Esophagus squamous epithelium (tissue), 5 donors: ENCODE measurements around the gene WNT9B. TPM values are rescaled to one million over a fixed set of nuclear protein-coding genes. Genes with fewer than 3 reads are reported as not detected.

Experiments
- DNase-seq: peaks from one replicate; lab custom pipeline; 2025; lab: John Stamatoyannopoulos, UW
- H3K27ac ChIP-seq, 4 donors: fragments of 200-600 bp; sonication (generic); one replicate each; pipeline ENCODE4 v1.5.1; 2016 to 2019; ENCODE audit warnings: mild to moderate bottlenecking in 1 of 4
- H3K27me3 ChIP-seq, 4 donors: fragments of 200-600 bp; sonication (generic); 1 replicate in 3 of 4; 2 replicates in 1 of 4; pipeline versions ENCODE4 v1.5.1 to v1.6.0; 2017 to 2021; ENCODE audit warnings: antibody characterized with exemption in 1 of 4
- H3K36me3 ChIP-seq, 3 donors: fragments of 200-600 bp; sonication (generic); one replicate each; pipeline ENCODE4 v1.5.1; 2016 to 2019
- H3K4me1 ChIP-seq, 3 donors: fragments of 200-600 bp; sonication (generic); one replicate each; pipeline ENCODE4 v1.5.1; 2017 to 2019
- H3K4me3 ChIP-seq, 4 donors: fragments of 200-600 bp; sonication (generic); 1 replicate in 3 of 4; 2 replicates in 1 of 4; pipeline ENCODE4 v1.5.1; 2016 to 2019; ENCODE audit warnings: mild to moderate bottlenecking in 2 of 4, moderate library complexity in 1 of 4
- H3K9me3 ChIP-seq, 3 donors: fragments of 200-600 bp; sonication (generic); one replicate each; pipeline ENCODE4 v1.5.1; 2016 to 2019
- CTCF ChIP-seq, 6 experiments: fragments of 450-650 bp in 4 of 6; fragments of 200-600 bp in 2 of 6; sonication (generic) in 2 of 6; IDR thresholded peaks; one replicate each; pipeline ENCODE4 v1.5.1; 2016 to 2019; ENCODE audit warnings: antibody characterized with exemption in 6 of 6, mild to moderate bottlenecking in 4 of 6, moderate library complexity in 4 of 6
- POLR2A ChIP-seq, 4 donors: fragments of 450-650 bp; IDR thresholded peaks; one replicate each; pipeline ENCODE4 v1.6.1; 2017; ENCODE audit warnings: antibody characterized with exemption in 4 of 4, mild to moderate bottlenecking in 4 of 4, moderate library complexity in 3 of 4
- WGBS, 2 donors: methylation state at CpG; one replicate each; pipeline ENCODE4 v1.1.5; 2018; 5-methylcytosine and 5-hydroxymethylcytosine counted together
- intact Hi-C: fragments of 100-400 bp; cut with DNase I; formaldehyde crosslinking; loops from one replicate; pipeline ENCODE4 v1.15.0; 2022
- total RNA-seq, 4 donors: library from RNA; depleted of rRNA; stranded (reverse); fragments of >200 nt; gene quantifications; one replicate each; pipeline ENCODE4 v1.1.0, GENCODE V29; 2016
- donor health status: DM: yes; HTN: yes; CAD: no.

The WNT9B gene
- total RNA-seq, 4 donors from 2014 or later, result 0.19 to 0.26 TPM; not detected in 2

- H3K27me3 ChIP-seq, result peaks cover 0 to 56% (median 3%) of the 10 kb centered on the region in 4 donors
- WGBS, 2 donors, result 70 to 88% methylated on average over 2 to 8 of the region's 9 CpGs
- no peaks in the 10 kb centered on the region for H3K9me3 ChIP-seq
- no peak for DNase-seq
- no peak overlapping the region for H3K27ac ChIP-seq
- H3K4me1 ChIP-seq, result no peaks in the 10 kb centered on the region
- intact Hi-C loops, result no loop called here
- no peaks in the 10 kb centered on the region for H3K36me3 ChIP-seq
- no peak overlapping the region for H3K4me3 ChIP-seq
- TF ChIP-seq POLR2A (IDR thresholded peaks at IDR 0.05) (no peak), CTCF (IDR thresholded peaks at IDR 0.05) (no peak)
Measured at GRCh38 chr17:46896991-46897390, 45.6 kb downstream of the WNT9B start.

GRCh38 chr17:46898364-46898763 is 47.0 kb downstream of the WNT9B start:
- H3K4me3 ChIP-seq, result no peak overlapping the region
- peaks cover 0 to 49% (median 3%) of the 10 kb centered on the region in 4 donors for H3K27me3 ChIP-seq
- TF ChIP-seq POLR2A (IDR thresholded peaks at IDR 0.05) (no peak), CTCF (IDR thresholded peaks at IDR 0.05) (no peak)
- intact Hi-C loops, result no loop called here
- H3K36me3 ChIP-seq, result no peaks in the 10 kb centered on the region
- H3K4me1 ChIP-seq, result no peaks in the 10 kb centered on the region
- no peaks in the 10 kb centered on the region for H3K9me3 ChIP-seq
- no peak overlapping the region for H3K27ac ChIP-seq
- DNase-seq, result no peak
- WGBS, 2 donors, result 57 to 73% methylated on average over 2 of the region's 2 CpGs

- WGBS, 2 donors, result 85 to 95% methylated on average over 5 of the region's 5 CpGs
- intact Hi-C loops, result no loop called here
- Histone ChIP-seq H3K27me3 (peaks cover 0 to 44% (median 3%) of the 10 kb centered on the region in 4 donors), H3K36me3 (no peaks in the 10 kb centered on the region), H3K4me3 (no peak overlapping the region), H3K9me3 (no peaks in the 10 kb centered on the region), H3K27ac (no peak overlapping the region), H3K4me1 (no peaks in the 10 kb centered on the region)
- no peak for DNase-seq
- TF ChIP-seq POLR2A (IDR thresholded peaks at IDR 0.05) (no peak), CTCF (IDR thresholded peaks at IDR 0.05) (no peak)
Measured at GRCh38 chr17:46898860-46899259, 47.5 kb downstream of the WNT9B start.

- no peak overlapping the region for H3K27ac ChIP-seq
- no peaks in the 10 kb centered on the region for H3K9me3 ChIP-seq
- H3K27me3 ChIP-seq, result peaks cover 0 to 25% (median 0%) of the 10 kb centered on the region in 4 donors
- H3K4me1 ChIP-seq, result no peaks in the 10 kb centered on the region
- TF ChIP-seq CTCF (IDR thresholded peaks at IDR 0.05), result no peak
- no peak for TF ChIP-seq POLR2A (IDR thresholded peaks at IDR 0.05)
- H3K36me3 ChIP-seq, result no peaks in the 10 kb centered on the region
- intact Hi-C loops, result no loop called here
- no peak for DNase-seq
- H3K4me3 ChIP-seq, result no peak overlapping the region
- 65 to 75% methylated on average over 4 to 8 of the region's 9 CpGs for WGBS, 2 donors
Measured at GRCh38 chr17:46901291-46901690, 49.9 kb downstream of the WNT9B start.

- WGBS, 2 donors, result 81 to 91% methylated on average over 4 of the region's 4 CpGs
- H3K27ac ChIP-seq, result no peak overlapping the region
- no peaks in the 10 kb centered on the region for H3K9me3 ChIP-seq
- no peaks in the 10 kb centered on the region for H3K36me3 ChIP-seq
- intact Hi-C loops, result no loop called here
- DNase-seq, result no peak
- TF ChIP-seq POLR2A (IDR thresholded peaks at IDR 0.05) (no peak), CTCF (IDR thresholded peaks at IDR 0.05) (no peak)
- H3K27me3 ChIP-seq, result peaks cover 0 to 20% (median 0%) of the 10 kb centered on the region in 4 donors
- H3K4me3 ChIP-seq, result no peak overlapping the region
- no peaks in the 10 kb centered on the region for H3K4me1 ChIP-seq
Measured at GRCh38 chr17:46903762-46904672, 52.6 kb downstream of the WNT9B start.
